Keratinocyte (primary cell): ENCODE measurements around the gene RORB.

Experiments used
- CTCF ChIP-seq, 3 experiments: IDR thresholded peaks in 1 of 3; conservative IDR thresholded peaks in 1 of 3; optimal IDR thresholded peaks in 1 of 3; 2 replicates in 2 of 3; 3 replicates in 1 of 3; pipeline versions ENCODE3 to v1.5.1; 2011; ENCODE audit warnings: low read length in 3 of 3, mild to moderate bottlenecking in 3 of 3, moderate library complexity in 2 of 3, control low read depth in 1 of 3, inconsistent platforms in 1 of 3; ENCODE audit not compliant: insufficient read depth in 2 of 3; ENCODE audit errors: extremely low read depth in 1 of 3
- EZH2 ChIP-seq: IDR thresholded peaks from one replicate; pipeline ENCODE4 v1.6.1; 2012; ENCODE audit warnings: inconsistent platforms, mild to moderate bottlenecking, low read length, moderate library complexity

DNA sequence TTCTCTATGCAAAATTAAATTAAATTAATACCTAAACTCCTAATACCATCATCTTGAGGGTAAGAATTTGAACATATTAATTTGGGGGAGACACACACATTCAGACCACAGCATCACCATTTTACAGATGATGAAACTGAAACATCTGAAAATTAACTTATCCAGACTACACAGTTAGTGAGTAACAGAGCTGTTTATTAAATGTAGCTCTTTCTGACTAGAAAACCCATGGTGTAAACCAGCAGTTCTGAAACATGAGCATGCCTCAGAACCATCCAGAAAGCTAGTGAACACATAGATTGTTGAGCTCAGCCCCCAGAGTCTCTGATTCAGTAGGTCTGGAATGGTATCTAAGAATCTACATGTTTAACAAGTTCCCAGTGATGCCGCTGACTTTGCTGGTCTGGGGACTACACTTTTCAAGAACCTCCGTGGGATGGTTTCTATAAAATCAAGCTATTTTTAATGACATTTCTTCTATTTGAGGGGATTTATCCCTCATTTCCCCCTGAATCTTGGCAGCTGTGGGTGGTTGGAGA lies 113.5 kb downstream of the RORB start:
- TF ChIP-seq CTCF (optimal IDR thresholded peaks at IDR 0.05 in 1 of 3, IDR thresholded peaks at IDR 0.05 in 1 of 3, conservative IDR thresholded peaks at IDR 0.05 in 1 of 3; ENCODE audit: extremely low read depth in 1 of 3, insufficient read depth in 2 of 3, low read length in 3 of 3) (no peak), EZH2 (no peak)
